K562 (cell line): Measurements from ENCODE around the gene CHAT. TPM values are rescaled to one million over a fixed set of nuclear protein-coding genes. Genes with fewer than 3 reads are reported as not detected.

Experiments used
- ATAC-seq: fragments of 200-7000 bp; cut with Tn5 transposase; 3 replicates; pipeline ENCODE4 v1.9.1; 2020; ENCODE audit warnings: moderate library complexity
- BruUV-seq: library from RNA; stranded (reverse); fragments of 400-500 nt; replicated peaks from 2 replicates; lab custom pipeline; 2021; lab: Mats Ljungman, UMichigan
- CTCF ChIA-PET: fragments of 300-600 bp; formaldehyde crosslinking; extraction: SDS; loops from one replicate; lab custom pipeline; 2021; ENCODE audit warnings: low intra/inter-chr PET ratio; lab: Yijun Ruan, JAX
- POLR2A ChIA-PET: fragments of 300-600, 350-650 bp; sonication (Branson Sonifier 250); formaldehyde crosslinking; extraction: SDS; loops from one replicate; lab custom pipeline; 2021; ENCODE audit warnings: antibody characterized with exemption, inconsistent platforms; lab: Yijun Ruan, JAX
- DNase-seq, 4 experiments: peaks; one replicate each; pipeline versions ENCODE4 v3.0.0 to v3.0.0-alpha.2; 2011 to 2018; ENCODE audit warnings: low spot score in 3 of 4, mixed read lengths in 3 of 4; ENCODE audit errors: extremely low read depth in 1 of 4
- FAIRE-seq: peaks from 2 replicates; lab custom pipeline; 2011; peaks lifted over from hg19 to GRCh38; lab: Jason Lieb, UNC
- H2AFZ ChIP-seq: 2 replicates; pipeline ENCODE4 v1.6.0; 2011; ENCODE audit warnings: low read depth, low read length, control low read depth, inconsistent platforms
- H3K27ac ChIP-seq: fragments of 200-600 bp; 3 replicates; pipeline ENCODE4 v1.8.0; 2011; ENCODE audit warnings: low read depth, mild to moderate bottlenecking, control low read depth, inconsistent platforms, low read length, moderate library complexity, mixed read lengths; ENCODE audit errors: extremely low read depth
- H3K27me3 ChIP-seq, 2 experiments: fragments of 300-600 bp in 1 of 2; 2 replicates in 1 of 2; 3 replicates in 1 of 2; pipeline versions ENCODE4 v1.6.0 to v1.8.0; 2011; ENCODE audit warnings: inconsistent platforms in 2 of 2, low read length in 2 of 2, mild to moderate bottlenecking in 1 of 2, mixed read lengths in 1 of 2, moderate library complexity in 1 of 2; ENCODE audit not compliant: control insufficient read depth in 2 of 2, insufficient read depth in 2 of 2
- H3K36me3 ChIP-seq: fragments of 300-600 bp; 3 replicates; pipeline ENCODE4 v1.8.0; 2011; ENCODE audit warnings: mild to moderate bottlenecking, low read length, inconsistent platforms; ENCODE audit not compliant: control insufficient read depth, insufficient read depth
- H3K4me1 ChIP-seq, 2 experiments: fragments of 200-600 bp in 1 of 2; replicated peaks in 1 of 2; 2 replicates in 1 of 2; 3 replicates in 1 of 2; pipeline versions ENCODE4 v1.5.1 to v1.8.0; 2011; ENCODE audit warnings: inconsistent platforms in 2 of 2, low read length in 2 of 2, mild to moderate bottlenecking in 1 of 2, mixed read lengths in 1 of 2, moderate library complexity in 1 of 2; ENCODE audit not compliant: control insufficient read depth in 2 of 2, insufficient read depth in 2 of 2
- H3K4me2 ChIP-seq: 2 replicates; pipeline ENCODE4 v1.6.1; 2011; ENCODE audit warnings: low read length, control low read depth, inconsistent platforms, mixed read lengths; ENCODE audit not compliant: insufficient read depth
- H3K4me3 ChIP-seq: fragments of 200-600 bp; sonication (generic), shearing (Covaris generic); 2 replicates; pipeline ENCODE4 v1.5.1; 2016; ENCODE audit warnings: control low read depth, inconsistent platforms
- H3K79me2 ChIP-seq: fragments of 200-600 bp; 3 replicates; pipeline ENCODE4 v1.8.0; 2011; ENCODE audit warnings: low read length, inconsistent platforms; ENCODE audit not compliant: control insufficient read depth, insufficient read depth
- H3K9ac ChIP-seq, 2 experiments: 2 replicates each; pipeline versions ENCODE4 v1.6.0 to v1.6.1; 2011; ENCODE audit warnings: low read depth in 2 of 2, low read length in 2 of 2, control low read depth in 1 of 2, inconsistent platforms in 1 of 2, mild to moderate bottlenecking in 1 of 2, mixed read lengths in 1 of 2; ENCODE audit not compliant: insufficient read depth in 1 of 2
- H3K9me1 ChIP-seq: one replicate; pipeline ENCODE4 v1.6.0; 2011; ENCODE audit warnings: inconsistent platforms, mild to moderate bottlenecking, low read length, moderate library complexity; ENCODE audit not compliant: control insufficient read depth, insufficient read depth
- H3K9me3 ChIP-seq: replicated peaks from 2 replicates; pipeline ENCODE4 v1.5.1; 2011; ENCODE audit warnings: low read depth, low read length, inconsistent platforms; ENCODE audit not compliant: control insufficient read depth, insufficient read depth
- H4K20me1 ChIP-seq: replicated peaks from 2 replicates; pipeline ENCODE4 v1.6.1; 2011; ENCODE audit warnings: low read length, inconsistent platforms, mixed read lengths; ENCODE audit not compliant: control insufficient read depth, insufficient read depth
- CEBPB ChIP-seq: fragments of 450-650 bp; IDR thresholded peaks from 2 replicates; pipeline ENCODE4 v1.6.1; 2016; ENCODE audit warnings: missing genetic modification characterization, missing compliant biosample characterization
- CEBPG ChIP-seq, 3 experiments: fragments of 200-800 bp in 1 of 3; sonication (Bioruptor generic) in 1 of 3; sonication (generic) in 1 of 3; formaldehyde crosslinking in 1 of 3; IDR thresholded peaks in 2 of 3; conservative IDR thresholded peaks in 1 of 3; 2 replicates each; pipeline versions ENCODE4 v1.6.1 to v1.8.0; 2016 to 2022; ENCODE audit warnings: missing compliant biosample characterization in 2 of 3, missing genetic modification characterization in 2 of 3, mild to moderate bottlenecking in 1 of 3, missing genetic modification reagents in 1 of 3
- ELF1 ChIP-seq: fragments of 200-800 bp; sonication (Bioruptor generic); IDR thresholded peaks from 2 replicates; pipeline ENCODE4 v1.6.1; 2016; ENCODE audit warnings: missing genetic modification characterization, missing compliant biosample characterization
- NR2F6 ChIP-seq: fragments of 450-650 bp; formaldehyde crosslinking; IDR thresholded peaks from 2 replicates; pipeline ENCODE4 v1.4.0; 2020; ENCODE audit warnings: mild to moderate bottlenecking
- SIN3B ChIP-seq: fragments of 450-650 bp; IDR thresholded peaks from 2 replicates; pipeline ENCODE4 v1.6.1; 2017; ENCODE audit warnings: low read depth, mild to moderate bottlenecking, moderate library complexity
- ZEB2 ChIP-seq: fragments of 450-650 bp; IDR thresholded peaks from 2 replicates; pipeline ENCODE4 v1.6.1; 2016
- ZNF316 ChIP-seq: fragments of 450-650 bp; IDR thresholded peaks from 2 replicates; pipeline ENCODE4 v1.6.1; 2016
- WGBS: fragments of 100-300 bp; shearing (Covaris generic); methylation state at CpG from one replicate; pipeline ENCODE4 v1.1.6; 2016; ENCODE audit warnings: low coverage, mixed read lengths; ENCODE audit not compliant: insufficient coverage; ENCODE audit errors: missing lambda C conversion rate; 5-methylcytosine and 5-hydroxymethylcytosine counted together
- in situ Hi-C: fragments of 300-500 bp; cut with MboI; formaldehyde crosslinking; loops from 4 replicates; pipeline ENCODE4 v1.15.0; 2018; ENCODE audit warnings: inconsistent platforms, mixed read lengths
- intact Hi-C: fragments of 100-400 bp; cut with micrococcal nuclease; formaldehyde crosslinking; loops from 2 replicates; pipeline ENCODE4 v1.14.2; 2022
- polyA plus RNA-seq, 8 experiments: library from polyadenylated mRNA; depleted of rRNA in 4 of 8; stranded (reverse) in 5 of 8; unstranded in 3 of 8; fragments of >200 nt; fragmentation: Nextera tagmentation in 2 of 8; fragmentation: Illumina TruSeq in 1 of 8; extraction: Ambion mirVana in 2 of 8; extraction: Trizol in 1 of 8; gene quantifications; 2 replicates each; pipeline versions ENCODE4 v1.2.1 to v1.2.3, GENCODE V29; 2011 to 2014; ENCODE audit warnings: inconsistent platforms in 1 of 8, missing spikeins in 1 of 8
- total RNA-seq, 7 experiments: library from RNA; depleted of rRNA in 6 of 7; stranded (reverse); fragments of >200 nt in 6 of 7; fragmentation: Illumina TruSeq in 2 of 7; extraction: Trizol in 2 of 7; gene quantifications; 2 replicates each; pipeline versions ENCODE4 v1.2.1 to v1.2.3, GENCODE V29; 2011 to 2021; ENCODE audit warnings: low replicate concordance in 1 of 7
- TF ChIP-seq, protein P1 (sequence below): fragments of 250-450 bp; sonication (Bioruptor Pico); IDR thresholded peaks from 2 replicates; pipeline ENCODE4 v1.8.0; 2021; ENCODE audit warnings: mild to moderate bottlenecking, moderate library complexity
- TF ChIP-seq, protein P2 (sequence below): IDR thresholded peaks from 3 replicates; pipeline ENCODE4 v1.6.1; 2011; ENCODE audit warnings: borderline replicate concordance, mild to moderate bottlenecking; ENCODE audit not compliant: insufficient read length, insufficient read depth

CHAT gene
- total and polyA plus RNA-seq, 9 of the 15 experiments (the other 6 are each of a cell fraction or from before 2014, with no cell fraction given) = not detected

DNA sequence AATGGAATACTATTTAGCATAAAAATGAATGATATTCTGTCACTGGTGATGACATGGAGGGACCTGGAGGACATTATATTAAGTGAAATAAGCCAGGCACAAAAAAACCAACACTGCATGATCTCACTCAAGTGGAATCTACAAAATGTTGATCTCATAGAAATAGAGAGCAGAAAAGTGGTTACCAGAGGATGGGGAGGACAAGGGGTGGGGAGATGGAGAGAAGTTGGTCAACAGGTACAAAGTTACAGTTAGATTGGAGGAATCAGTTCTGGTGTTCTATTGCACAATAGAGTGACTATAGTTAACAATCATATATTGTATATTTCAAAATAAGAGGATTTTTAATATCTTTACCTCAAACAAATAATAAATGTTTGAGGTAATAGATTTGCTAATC, 28.4 kb upstream of the CHAT start:
- peaks cover 0 to 3% of the 10 kb centered on the region in 2 experiments; a peak in 1 of 5 replicates for H3K27me3 ChIP-seq
- no peak for TF ChIP-seq ZEB2
- peak; percentile 87 for TF ChIP-seq CEBPB (tag)
- TF ChIP-seq CEBPG (CRISPR knock-in tag; IDR thresholded peaks at IDR 0.05) = no peak
- TF ChIP-seq CEBPG (tag; conservative IDR thresholded peaks at IDR 0.05 in 1 of 2, IDR thresholded peaks at IDR 0.05 in 1 of 2) = peak; percentile 40 to 90; a peak in 3 of 4 replicates
- TF ChIP-seq, all 486 proteins: peak for 2
- BruUV-seq = no TSS peak
- DNase-seq (no peak), FAIRE-seq (no peak), ATAC-seq (no peak)
- ChIA-PET CTCF (no interaction called here), POLR2A (no interaction called here)
- no peak overlapping the region for H3K4me2 ChIP-seq
- no peaks in the 10 kb centered on the region for H3K4me1 ChIP-seq
- no peak overlapping the region for H3K27ac ChIP-seq
- H3K9me3 ChIP-seq = no peaks in the 10 kb centered on the region
- no peaks in the 10 kb centered on the region for H3K9me1 ChIP-seq
- in situ Hi-C loops = loop anchor here (25.0 kb wide), 1 partner anchor 652 kb away; no protein-coding TSS in a partner anchor
- intact Hi-C loops = no loop called here
- no peaks in the 10 kb centered on the region for H3K36me3 ChIP-seq
- H4K20me1 ChIP-seq = no peaks in the 10 kb centered on the region
- no peak overlapping the region for H2AFZ ChIP-seq
- H3K4me3 ChIP-seq = no peak overlapping the region
- H3K9ac ChIP-seq = no peak overlapping the region
- H3K79me2 ChIP-seq = no peaks in the 10 kb centered on the region

DNA sequence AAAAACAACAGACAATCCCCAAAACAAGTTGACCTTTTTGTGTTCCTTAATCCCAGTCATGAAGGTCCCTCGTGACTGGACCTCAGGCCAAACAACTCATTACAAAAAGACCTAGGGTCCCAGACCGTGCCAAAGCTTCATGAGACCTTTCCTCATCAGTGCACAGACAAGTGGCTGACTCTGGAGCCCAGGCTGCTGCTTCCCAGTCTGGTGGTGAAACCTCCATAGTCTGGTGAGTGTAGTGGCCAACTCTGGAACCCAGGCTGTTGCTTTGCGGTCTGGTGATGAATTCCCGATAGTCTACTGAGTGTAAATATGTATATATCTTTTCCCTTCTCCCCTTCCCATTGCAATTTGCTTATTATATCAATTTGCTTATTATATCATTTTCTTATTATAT, 25.9 kb upstream of the CHAT start:
- Histone ChIP-seq H3K9ac (no peak overlapping the region), H3K36me3 (no peaks in the 10 kb centered on the region), H3K9me1 (no peaks in the 10 kb centered on the region), H4K20me1 (no peaks in the 10 kb centered on the region), H3K27ac (no peak overlapping the region), H3K4me2 (no peak overlapping the region), H3K79me2 (no peaks in the 10 kb centered on the region), H3K27me3 (peaks cover 0 to 3% of the 10 kb centered on the region in 2 experiments; a peak in 1 of 5 replicates), H3K9me3 (no peaks in the 10 kb centered on the region), H3K4me1 (no peaks in the 10 kb centered on the region; a peak in 1 of 5 replicates), H3K4me3 (no peak overlapping the region), H2AFZ (no peak overlapping the region)
- FAIRE-seq (peak; percentile 52), DNase-seq (no peak), ATAC-seq (no peak)
- in situ Hi-C loops (loop anchor here (25.0 kb wide), 1 partner anchor 649 kb away; no protein-coding TSS in a partner anchor), intact Hi-C loops (no loop called here)
- TF ChIP-seq, protein P1, sequence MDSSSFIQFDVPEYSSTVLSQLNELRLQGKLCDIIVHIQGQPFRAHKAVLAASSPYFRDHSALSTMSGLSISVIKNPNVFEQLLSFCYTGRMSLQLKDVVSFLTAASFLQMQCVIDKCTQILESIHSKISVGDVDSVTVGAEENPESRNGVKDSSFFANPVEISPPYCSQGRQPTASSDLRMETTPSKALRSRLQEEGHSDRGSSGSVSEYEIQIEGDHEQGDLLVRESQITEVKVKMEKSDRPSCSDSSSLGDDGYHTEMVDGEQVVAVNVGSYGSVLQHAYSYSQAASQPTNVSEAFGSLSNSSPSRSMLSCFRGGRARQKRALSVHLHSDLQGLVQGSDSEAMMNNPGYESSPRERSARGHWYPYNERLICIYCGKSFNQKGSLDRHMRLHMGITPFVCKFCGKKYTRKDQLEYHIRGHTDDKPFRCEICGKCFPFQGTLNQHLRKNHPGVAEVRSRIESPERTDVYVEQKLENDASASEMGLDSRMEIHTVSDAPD = no peak
- TF ChIP-seq ELF1 (tag) = no peak
- TF ChIP-seq, protein P2, sequence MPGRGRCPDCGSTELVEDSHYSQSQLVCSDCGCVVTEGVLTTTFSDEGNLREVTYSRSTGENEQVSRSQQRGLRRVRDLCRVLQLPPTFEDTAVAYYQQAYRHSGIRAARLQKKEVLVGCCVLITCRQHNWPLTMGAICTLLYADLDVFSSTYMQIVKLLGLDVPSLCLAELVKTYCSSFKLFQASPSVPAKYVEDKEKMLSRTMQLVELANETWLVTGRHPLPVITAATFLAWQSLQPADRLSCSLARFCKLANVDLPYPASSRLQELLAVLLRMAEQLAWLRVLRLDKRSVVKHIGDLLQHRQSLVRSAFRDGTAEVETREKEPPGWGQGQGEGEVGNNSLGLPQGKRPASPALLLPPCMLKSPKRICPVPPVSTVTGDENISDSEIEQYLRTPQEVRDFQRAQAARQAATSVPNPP = no peak
- TF ChIP-seq NR2F6 (CRISPR knock-in tag) = no peak
- no peak for TF ChIP-seq SIN3B
- no peak for TF ChIP-seq ZNF316
- CTCF ChIA-PET = no interaction called here
- POLR2A ChIA-PET = no interaction called here
- 0% methylated on average over 4 of the region's 4 CpGs for WGBS
- BruUV-seq = no TSS peak
